ENCODE data around the gene GALNT5. TPM values are rescaled to one million over a fixed set of nuclear protein-coding genes. Genes with fewer than 3 reads are reported as not detected.

Gene GALNT5
- total RNA-seq, 1 donor from 2014 or later: not detected

DNA sequence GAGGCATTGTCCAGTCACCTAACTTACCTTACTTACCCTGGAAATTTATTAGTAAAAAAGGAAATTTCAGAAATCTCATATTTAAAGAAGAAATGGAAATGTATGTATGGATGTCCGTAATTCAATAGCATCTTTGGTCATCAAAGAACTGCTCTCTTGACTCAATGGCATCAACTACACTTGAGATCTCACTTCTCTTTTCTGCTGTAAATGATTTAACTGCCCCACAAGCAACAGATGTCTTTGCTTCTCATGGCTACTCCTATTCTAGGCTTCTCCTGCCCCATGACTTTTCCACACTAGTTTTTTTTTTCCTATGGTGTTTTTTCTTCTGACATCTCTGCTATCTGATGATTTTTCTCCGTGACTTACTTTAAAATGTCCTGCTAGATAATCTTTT, 102.1 kb downstream of the GALNT5 start:
- Mint-ChIP-seq H3K36me3 (no peaks in the 10 kb centered on the region), H3K27me3 (ENCODE audit: insufficient read depth, low read depth) (peaks cover 5% of the 10 kb centered on the region), H3K4me1 (peaks cover 3% of the 10 kb centered on the region), H3K9me3 (peaks cover 9% of the 10 kb centered on the region), H3K4me3 (no peak overlapping the region), H3K27ac (no peak overlapping the region)
- no peaks in the 10 kb centered on the region for H3K4me1 ChIP-seq
- H3F3A ChIP-seq (ENCODE audit: low read depth): no peaks in the 10 kb centered on the region
- no peak for DNase-seq (ENCODE audit: low spot score)
- no peak overlapping the region for H3K9ac ChIP-seq
- H3K4me3 ChIP-seq: no peak overlapping the region
- H4K20me1 ChIP-seq (ENCODE audit: low read depth): no peaks in the 10 kb centered on the region
- no peaks in the 10 kb centered on the region for H3K79me2 ChIP-seq (ENCODE audit: low read depth)
- no peak overlapping the region for H3K4me2 ChIP-seq
- peaks cover 8% of the 10 kb centered on the region for H3K9me3 ChIP-seq (ENCODE audit: low read depth)
- TF ChIP-seq, protein P1, sequence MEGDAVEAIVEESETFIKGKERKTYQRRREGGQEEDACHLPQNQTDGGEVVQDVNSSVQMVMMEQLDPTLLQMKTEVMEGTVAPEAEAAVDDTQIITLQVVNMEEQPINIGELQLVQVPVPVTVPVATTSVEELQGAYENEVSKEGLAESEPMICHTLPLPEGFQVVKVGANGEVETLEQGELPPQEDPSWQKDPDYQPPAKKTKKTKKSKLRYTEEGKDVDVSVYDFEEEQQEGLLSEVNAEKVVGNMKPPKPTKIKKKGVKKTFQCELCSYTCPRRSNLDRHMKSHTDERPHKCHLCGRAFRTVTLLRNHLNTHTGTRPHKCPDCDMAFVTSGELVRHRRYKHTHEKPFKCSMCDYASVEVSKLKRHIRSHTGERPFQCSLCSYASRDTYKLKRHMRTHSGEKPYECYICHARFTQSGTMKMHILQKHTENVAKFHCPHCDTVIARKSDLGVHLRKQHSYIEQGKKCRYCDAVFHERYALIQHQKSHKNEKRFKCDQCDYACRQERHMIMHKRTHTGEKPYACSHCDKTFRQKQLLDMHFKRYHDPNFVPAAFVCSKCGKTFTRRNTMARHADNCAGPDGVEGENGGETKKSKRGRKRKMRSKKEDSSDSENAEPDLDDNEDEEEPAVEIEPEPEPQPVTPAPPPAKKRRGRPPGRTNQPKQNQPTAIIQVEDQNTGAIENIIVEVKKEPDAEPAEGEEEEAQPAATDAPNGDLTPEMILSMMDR (IDR thresholded peaks at IDR 0.05): no peak
- TF ChIP-seq EZH2 (IDR thresholded peaks at IDR 0.05) (no peak), EZH2phosphoT487 (IDR thresholded peaks at IDR 0.05) (no peak)
- no peaks in the 10 kb centered on the region for H3K27me3 ChIP-seq
- no peak overlapping the region for H2AFZ ChIP-seq (replicated peaks)
- H3K36me3 ChIP-seq: no peaks in the 10 kb centered on the region
- no peak overlapping the region for H3K27ac ChIP-seq

DNA sequence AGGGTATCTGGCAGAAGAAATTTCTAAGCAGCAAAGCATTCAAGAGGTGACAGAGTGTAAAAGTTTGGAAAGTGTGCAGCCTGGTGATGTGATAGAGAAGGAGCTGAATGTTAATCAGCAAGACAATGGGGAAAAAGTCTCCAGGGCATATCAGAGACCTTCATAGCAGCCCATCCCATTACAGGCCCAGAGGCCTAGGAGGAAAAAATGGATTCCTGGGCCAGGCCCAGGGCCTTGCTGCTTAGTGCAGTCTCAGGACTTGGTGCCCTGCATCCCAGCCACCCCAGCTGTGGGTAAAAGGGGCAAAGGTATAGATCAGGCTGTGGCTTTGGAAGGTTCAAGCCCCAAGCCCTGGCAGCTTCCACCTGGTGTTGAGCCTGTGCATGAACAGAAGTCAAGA, 104.0 kb downstream of the GALNT5 start:
- no peak for DNase-seq (ENCODE audit: low spot score)
- peaks cover 9% of the 10 kb centered on the region for H3K9me3 Mint-ChIP-seq
- no peak for TF ChIP-seq EZH2phosphoT487 (IDR thresholded peaks at IDR 0.05)
- TF ChIP-seq, protein P1 (IDR thresholded peaks at IDR 0.05): no peak
- no peak for TF ChIP-seq EZH2 (IDR thresholded peaks at IDR 0.05)
- H3K36me3 Mint-ChIP-seq: no peaks in the 10 kb centered on the region
- peaks cover 12% of the 10 kb centered on the region for H3K4me1 ChIP-seq
- no peak overlapping the region for H3K27ac ChIP-seq
- H3K9ac ChIP-seq: no peak overlapping the region
- H3K27me3 ChIP-seq: no peaks in the 10 kb centered on the region
- H3K4me1 Mint-ChIP-seq: peaks cover 2% of the 10 kb centered on the region
- no peak overlapping the region for H3K4me3 Mint-ChIP-seq
- peaks cover 3% of the 10 kb centered on the region for H3K27me3 Mint-ChIP-seq (ENCODE audit: insufficient read depth, low read depth)
- H2AFZ ChIP-seq (replicated peaks): no peak overlapping the region
- H3K4me3 ChIP-seq: no peak overlapping the region
- H3K27ac Mint-ChIP-seq: no peak overlapping the region
- peaks cover 8% of the 10 kb centered on the region for H3K9me3 ChIP-seq (ENCODE audit: low read depth)
- H3F3A ChIP-seq (ENCODE audit: low read depth): no peaks in the 10 kb centered on the region
- H4K20me1 ChIP-seq (ENCODE audit: low read depth): no peaks in the 10 kb centered on the region
- H3K36me3 ChIP-seq: no peaks in the 10 kb centered on the region
- H3K79me2 ChIP-seq (ENCODE audit: low read depth): no peaks in the 10 kb centered on the region
- no peak overlapping the region for H3K4me2 ChIP-seq

DNA sequence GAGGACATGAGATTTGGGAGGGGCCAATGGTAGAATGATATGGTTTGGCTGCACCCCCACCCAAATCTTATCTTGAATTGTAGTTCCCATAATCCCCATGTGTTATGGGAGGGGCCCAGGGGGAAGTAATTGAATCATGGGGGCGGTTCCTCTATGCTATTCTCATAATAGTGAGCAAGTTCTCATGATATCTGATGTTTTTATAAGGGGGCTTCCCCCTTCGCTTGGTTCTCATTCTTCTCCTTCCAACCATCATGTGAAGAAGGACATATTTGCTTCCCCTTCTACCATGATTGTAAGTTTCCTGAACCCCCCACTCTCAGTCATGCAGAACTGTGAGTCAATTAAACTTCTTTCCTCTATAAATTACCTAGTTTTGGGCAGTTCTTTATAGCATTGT, 105.1 kb downstream of the GALNT5 start:
- no peak for TF ChIP-seq EZH2 (IDR thresholded peaks at IDR 0.05)
- TF ChIP-seq EZH2phosphoT487 (IDR thresholded peaks at IDR 0.05): no peak
- TF ChIP-seq, protein P1 (IDR thresholded peaks at IDR 0.05): no peak
- no peak overlapping the region for H3K27ac Mint-ChIP-seq
- H2AFZ ChIP-seq (replicated peaks): no peak overlapping the region

More for the DNA sequence above, 105.1 kb downstream of the GALNT5 start:
- Mint-ChIP-seq H3K9me3 (peaks cover 9% of the 10 kb centered on the region), H3K4me1 (peaks cover 2% of the 10 kb centered on the region), H3K27me3 (ENCODE audit: insufficient read depth, low read depth) (peaks cover 3% of the 10 kb centered on the region), H3K4me3 (no peak overlapping the region), H3K36me3 (no peaks in the 10 kb centered on the region)
- no peaks in the 10 kb centered on the region for H3K27me3 ChIP-seq
- no peaks in the 10 kb centered on the region for H3F3A ChIP-seq (ENCODE audit: low read depth)
- no peak overlapping the region for H3K4me2 ChIP-seq
- no peaks in the 10 kb centered on the region for H4K20me1 ChIP-seq (ENCODE audit: low read depth)
- no peaks in the 10 kb centered on the region for H3K79me2 ChIP-seq (ENCODE audit: low read depth)
- peaks cover 12% of the 10 kb centered on the region for H3K4me1 ChIP-seq
- H3K9me3 ChIP-seq (ENCODE audit: low read depth): peaks cover 8% of the 10 kb centered on the region
- H3K4me3 ChIP-seq: no peak overlapping the region
- H3K27ac ChIP-seq: no peak overlapping the region
- DNase-seq (ENCODE audit: low spot score): no peak
- H3K9ac ChIP-seq: no peak overlapping the region
- no peaks in the 10 kb centered on the region for H3K36me3 ChIP-seq
